ENCODE measurements around the gene CTU2.

DNA sequence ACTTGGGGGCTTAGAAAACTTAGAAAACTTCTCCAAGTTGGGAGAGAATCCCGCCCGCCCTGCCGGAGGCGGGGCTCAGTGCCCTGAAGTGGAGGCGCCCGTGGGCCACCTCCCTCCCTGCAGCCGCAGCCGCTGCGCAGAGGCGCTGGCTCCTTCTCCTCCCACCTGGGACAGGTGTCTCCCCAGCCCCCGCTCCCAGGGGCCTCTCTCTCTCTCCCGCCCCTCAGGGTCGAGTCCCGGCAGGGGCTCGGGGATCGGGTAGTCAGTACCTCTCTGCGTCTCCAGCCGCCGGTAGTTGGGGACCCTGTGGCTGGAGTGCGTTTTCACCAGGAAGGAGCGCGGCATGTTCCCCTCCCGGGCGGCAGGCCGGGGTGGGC, 20.3 kb upstream of the CTU2 start:
- TF ChIP-seq, protein P1, sequence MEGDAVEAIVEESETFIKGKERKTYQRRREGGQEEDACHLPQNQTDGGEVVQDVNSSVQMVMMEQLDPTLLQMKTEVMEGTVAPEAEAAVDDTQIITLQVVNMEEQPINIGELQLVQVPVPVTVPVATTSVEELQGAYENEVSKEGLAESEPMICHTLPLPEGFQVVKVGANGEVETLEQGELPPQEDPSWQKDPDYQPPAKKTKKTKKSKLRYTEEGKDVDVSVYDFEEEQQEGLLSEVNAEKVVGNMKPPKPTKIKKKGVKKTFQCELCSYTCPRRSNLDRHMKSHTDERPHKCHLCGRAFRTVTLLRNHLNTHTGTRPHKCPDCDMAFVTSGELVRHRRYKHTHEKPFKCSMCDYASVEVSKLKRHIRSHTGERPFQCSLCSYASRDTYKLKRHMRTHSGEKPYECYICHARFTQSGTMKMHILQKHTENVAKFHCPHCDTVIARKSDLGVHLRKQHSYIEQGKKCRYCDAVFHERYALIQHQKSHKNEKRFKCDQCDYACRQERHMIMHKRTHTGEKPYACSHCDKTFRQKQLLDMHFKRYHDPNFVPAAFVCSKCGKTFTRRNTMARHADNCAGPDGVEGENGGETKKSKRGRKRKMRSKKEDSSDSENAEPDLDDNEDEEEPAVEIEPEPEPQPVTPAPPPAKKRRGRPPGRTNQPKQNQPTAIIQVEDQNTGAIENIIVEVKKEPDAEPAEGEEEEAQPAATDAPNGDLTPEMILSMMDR (IDR thresholded peaks at IDR 0.05) = no peak
- TF ChIP-seq POLR2AphosphoS5 (IDR thresholded peaks at IDR 0.05) = no peak
- no peak for TF ChIP-seq POLR2A (IDR thresholded peaks at IDR 0.05)
- no peak for TF ChIP-seq EP300 (IDR thresholded peaks at IDR 0.05)
